GM18520 (cell line): ENCODE results near the gene TLNRD1.
A peak's percentile ranks its signal among the peaks of the same experiment; 100 is the strongest.

ENCODE experiments used
- ATAC-seq: cut with Tn5 transposase; IDR thresholded peaks from one replicate; pipeline ENCODE4 v1.9.1; 2021; ENCODE audit not compliant: unreplicated experiment

Gene TLNRD1

GRCh38 chr15:81001152-81002008 is 657 bp downstream of the TLNRD1 start:
- ATAC-seq, result peak; percentile 24

DNA sequence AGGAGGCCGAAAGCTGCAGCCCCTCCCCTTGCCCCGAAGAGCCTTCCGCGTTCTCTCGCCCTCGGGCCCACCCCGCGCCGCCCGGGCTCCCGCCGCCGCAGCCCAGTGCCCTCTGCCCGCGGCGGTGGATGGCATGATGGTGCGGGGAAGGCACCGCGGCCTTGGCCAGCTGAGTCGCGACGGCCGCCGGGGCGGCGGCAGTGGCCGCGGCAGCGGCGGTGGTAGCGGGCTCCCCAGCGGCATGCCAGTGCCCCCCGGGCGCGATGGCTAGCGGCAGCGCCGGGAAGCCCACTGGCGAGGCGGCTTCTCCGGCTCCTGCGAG is 1.2 kb downstream of the TLNRD1 start:
- no peak for ATAC-seq

DNA sequence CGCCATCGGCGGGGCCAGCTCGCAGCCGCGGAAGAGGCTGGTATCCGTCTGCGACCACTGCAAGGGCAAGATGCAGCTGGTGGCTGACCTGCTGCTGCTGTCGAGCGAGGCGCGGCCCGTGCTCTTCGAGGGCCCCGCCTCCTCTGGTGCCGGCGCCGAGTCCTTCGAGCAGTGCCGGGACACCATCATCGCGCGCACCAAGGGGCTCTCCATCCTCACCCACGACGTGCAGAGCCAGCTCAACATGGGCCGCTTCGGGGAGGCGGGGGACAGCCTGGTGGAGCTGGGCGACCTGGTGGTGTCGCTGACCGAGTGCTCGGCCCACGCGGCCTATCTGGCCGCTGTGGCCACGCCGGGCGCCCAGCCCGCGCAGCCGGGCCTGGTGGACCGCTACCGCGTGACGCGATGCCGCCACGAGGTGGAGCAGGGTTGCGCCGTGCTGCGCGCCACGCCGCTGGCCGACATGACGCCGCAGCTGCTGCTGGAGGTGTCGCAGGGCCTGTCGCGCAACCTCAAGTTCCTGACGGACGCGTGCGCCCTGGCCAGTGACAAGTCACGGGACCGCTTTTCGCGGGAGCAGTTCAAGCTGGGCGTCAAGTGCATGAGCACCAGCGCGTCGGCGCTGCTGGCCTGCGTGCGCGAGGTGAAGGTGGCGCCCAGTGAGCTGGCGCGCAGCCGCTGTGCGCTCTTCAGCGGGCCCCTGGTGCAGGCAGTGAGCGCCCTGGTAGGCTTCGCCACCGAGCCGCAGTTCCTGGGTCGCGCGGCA is 1.8 kb downstream of the TLNRD1 start:
- ATAC-seq, result no peak

GRCh38 chr15:81003097-81003350 is 2.3 kb downstream of the TLNRD1 start:
- ATAC-seq, result no peak

DNA sequence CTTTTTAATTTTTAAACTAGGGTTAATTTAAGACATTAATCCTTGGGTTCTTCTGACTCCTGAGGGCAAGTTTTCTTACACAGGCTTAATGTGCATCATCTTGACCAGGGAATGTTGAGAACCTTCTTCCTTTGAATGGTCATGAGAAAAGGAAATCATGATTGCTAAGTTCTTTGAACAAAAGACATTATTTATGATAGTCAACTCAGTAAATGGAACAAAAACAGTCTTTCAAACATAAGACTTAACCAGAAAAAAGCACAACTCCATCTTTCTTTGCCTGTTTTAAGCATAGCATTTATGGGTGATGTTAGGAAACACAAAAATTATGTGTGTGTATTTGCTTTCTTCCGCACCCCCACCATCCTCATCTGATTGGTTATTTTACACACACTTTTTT is 5.4 kb downstream of the TLNRD1 start:
- ATAC-seq, result no peak

DNA sequence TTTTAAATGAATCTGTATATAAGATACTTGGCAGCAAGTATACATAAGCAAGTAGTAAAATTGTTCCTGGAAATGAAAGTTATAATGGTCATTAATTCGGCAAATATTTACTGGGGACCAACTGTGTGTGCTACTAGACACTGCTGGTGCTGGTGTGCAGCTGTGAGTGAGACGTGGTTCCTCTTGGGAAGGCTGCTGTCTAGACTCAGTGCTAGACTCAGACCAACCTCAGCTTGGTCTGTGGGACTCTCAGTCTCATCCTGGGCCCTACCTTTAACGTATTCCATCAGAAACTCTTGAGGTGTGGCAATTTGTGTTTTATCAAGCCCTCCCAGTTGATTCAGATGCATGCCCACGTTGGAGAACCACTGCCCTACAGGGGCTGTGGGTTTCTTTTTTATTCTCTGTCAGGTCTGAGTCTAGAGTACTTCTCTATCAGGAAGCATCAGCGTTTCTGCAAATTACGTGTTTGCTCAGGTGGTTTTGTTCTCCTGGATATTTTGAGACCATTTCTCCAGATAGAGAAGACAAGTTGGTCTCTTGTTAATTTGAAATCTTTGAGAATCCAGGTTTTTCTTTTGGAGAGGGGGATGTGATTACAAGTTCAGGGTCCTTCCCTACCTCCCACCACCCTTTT is 6.8 kb downstream of the TLNRD1 start:
- ATAC-seq, result no peak

DNA sequence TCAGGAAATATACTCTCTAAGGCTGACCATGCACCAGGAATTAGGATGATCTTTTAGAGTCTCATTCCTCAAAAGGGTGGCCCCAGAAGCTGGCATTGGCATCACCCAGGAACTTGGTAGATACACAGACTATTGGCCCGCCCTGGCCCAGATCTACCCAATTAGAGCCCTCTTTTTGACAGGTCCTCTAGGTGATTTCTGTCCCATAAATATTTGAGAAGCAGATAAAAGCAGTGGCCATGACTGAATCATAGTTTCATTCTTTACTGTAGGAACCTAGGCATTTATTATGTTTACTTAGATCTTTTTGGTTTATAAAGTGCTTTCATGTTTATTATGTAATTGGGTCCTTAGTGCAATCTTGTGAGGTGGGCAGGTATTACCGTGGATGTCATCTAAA is 7.6 kb downstream of the TLNRD1 start:
- no peak for ATAC-seq

GRCh38 chr15:81010086-81010485 is 9.4 kb downstream of the TLNRD1 start:
- ATAC-seq, result no peak

- no peak for ATAC-seq
Observed at GRCh38 chr15:81011593-81011992, 10.9 kb downstream of the TLNRD1 start.

DNA sequence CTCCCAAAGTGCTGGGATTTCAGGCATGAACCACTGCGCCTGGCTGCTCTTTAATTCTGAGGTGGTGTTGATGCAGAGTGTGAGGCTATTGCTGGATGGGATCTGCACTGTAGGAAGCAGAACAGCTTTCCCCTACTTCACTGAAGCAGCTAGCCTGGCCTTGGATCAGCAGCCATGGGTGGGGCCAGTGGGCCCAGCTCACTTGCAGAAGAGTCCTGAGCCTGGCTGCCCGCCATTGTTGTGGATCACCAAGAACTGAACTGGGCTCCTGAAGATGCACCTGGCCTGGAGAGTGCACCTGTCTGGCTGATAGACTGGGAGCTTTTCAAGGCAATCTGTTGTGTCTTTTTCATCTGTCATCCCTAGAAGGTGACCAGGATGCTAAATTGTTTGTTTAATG is 11.9 kb downstream of the TLNRD1 start:
- ATAC-seq, result no peak

DNA sequence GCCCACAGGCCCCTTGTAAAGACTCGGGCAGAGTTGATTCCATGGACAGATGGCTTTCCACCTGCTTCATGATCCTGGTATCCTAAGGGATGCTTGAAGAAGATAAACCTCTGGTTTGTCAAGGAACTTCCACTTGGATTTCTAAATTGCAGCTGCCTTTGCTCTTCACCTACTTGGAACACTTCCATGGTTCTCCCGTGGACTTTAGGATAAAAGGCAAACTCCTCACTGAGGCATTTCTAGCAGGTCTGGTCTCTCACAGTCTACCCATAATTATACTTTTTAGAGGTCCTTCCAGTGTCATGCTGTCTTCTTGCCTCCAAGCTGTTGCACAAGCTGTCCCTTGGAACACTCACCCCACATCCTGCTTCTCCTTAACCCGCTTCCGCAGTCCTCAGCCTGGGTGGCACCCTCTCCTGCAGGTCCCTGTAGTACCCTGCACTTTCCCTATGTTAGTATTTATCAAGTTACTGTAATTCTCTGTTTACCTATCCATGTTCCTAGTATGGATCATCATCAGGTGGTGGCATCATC is 12.7 kb downstream of the TLNRD1 start:
- no peak for ATAC-seq

- ATAC-seq, result no peak
Observed at GRCh38 chr15:81014446-81015093, 13.8 kb downstream of the TLNRD1 start.

DNA sequence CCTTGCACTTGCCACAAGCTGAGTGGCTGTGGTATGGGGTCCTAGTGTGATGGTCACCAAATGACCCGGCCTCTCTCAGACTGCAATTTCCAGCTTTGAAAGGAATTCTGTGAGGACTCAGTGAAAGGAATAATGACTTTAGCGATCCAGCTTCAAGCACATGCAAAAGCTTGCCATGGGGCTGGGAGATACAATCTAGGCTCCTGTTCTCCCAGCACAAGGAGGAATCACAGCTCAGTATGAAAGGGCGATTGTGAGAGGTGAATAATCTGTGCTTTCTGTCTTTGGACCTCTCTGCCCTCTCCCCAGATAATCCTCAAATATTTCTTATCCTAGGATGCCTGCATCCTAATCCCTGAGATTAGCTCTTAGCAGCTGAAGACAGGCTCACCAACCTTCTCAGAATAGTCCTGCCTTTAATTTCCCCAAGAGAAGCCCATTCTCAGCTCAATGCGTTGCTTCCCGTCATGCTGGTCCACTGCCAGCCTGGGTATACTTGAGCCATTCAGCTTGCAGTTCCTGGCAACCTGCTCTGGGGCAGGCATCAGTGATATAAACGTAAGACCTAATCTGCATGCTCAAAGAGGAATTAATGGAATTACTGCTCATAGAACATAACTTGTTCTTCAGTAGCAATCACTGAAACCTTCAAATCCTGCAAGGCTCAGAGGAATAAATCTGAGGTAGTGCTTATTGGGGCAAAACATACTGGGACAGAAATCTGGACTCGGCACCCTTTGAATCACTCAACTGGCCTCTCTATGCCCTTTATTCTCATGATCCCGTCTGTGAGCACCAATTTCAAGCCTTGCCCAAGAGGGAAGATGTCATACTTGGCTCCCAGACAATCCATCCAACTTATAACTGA is 15.1 kb downstream of the TLNRD1 start:
- no peak for ATAC-seq

DNA sequence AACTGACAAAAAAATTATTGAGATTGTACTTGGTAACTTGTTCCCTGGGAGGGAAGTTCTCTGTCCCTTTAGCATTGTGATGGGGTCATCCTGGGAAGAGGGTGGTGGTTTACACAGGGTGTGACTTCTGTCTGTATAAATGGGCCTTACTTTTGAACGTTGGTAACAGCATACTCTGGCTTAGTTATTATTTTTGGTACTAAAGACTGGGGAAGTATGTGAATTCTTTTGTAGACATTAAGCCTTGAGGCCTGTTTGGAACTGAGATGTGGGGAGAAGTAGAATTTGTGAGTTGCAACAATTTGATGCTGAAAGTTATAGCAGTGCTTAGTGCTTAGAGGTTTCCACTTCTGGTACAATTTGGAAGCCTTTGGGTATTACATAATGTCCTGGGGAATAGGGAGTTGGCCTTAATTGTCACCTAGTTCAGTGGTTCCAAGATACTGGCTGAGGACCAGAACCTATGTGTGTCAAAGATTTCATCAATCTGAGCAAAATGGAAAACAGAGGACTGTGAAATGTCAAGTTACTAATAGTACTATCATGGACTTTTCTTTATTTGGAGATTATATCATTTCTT is 15.9 kb downstream of the TLNRD1 start:
- no peak for ATAC-seq

DNA sequence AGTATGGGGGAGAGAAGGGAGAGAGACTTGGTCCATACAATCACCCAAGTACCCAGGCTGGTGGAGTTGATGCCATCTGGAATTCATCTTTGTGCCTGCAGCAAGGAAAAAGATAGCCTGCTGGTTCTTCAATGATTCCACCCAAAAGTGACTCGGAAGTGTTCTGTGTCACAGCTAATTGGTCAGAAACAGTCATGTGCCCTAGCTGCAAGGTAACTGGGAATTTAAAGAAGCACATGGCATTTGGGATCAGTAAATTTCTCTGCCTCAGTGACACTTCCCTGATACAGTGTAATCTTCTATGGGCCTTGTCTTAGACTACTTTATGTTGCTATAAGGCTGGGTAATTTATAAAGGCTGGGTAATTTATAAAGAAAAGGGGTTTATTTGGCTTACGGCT is 17.5 kb downstream of the TLNRD1 start:
- no peak for ATAC-seq

DNA sequence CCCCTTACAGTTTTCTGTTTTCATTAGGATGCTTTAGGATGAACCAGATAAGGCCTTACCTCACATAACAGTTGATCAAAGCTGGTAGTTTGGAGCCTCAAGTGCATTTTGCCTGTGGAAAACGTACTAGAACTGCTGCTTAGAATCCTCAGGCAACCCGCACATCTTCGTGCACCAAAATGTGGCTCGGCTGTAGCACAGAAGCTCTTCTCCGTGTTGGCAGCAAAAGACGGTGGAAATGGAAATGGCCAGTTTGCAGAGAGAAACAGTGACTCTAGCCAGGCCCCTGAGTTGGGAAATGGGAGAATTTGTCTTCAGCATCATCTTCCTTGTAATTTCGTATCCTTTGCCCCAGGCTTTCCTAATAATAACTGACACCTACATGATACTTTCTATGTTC is 20.6 kb downstream of the TLNRD1 start:
- ATAC-seq, result no peak

DNA sequence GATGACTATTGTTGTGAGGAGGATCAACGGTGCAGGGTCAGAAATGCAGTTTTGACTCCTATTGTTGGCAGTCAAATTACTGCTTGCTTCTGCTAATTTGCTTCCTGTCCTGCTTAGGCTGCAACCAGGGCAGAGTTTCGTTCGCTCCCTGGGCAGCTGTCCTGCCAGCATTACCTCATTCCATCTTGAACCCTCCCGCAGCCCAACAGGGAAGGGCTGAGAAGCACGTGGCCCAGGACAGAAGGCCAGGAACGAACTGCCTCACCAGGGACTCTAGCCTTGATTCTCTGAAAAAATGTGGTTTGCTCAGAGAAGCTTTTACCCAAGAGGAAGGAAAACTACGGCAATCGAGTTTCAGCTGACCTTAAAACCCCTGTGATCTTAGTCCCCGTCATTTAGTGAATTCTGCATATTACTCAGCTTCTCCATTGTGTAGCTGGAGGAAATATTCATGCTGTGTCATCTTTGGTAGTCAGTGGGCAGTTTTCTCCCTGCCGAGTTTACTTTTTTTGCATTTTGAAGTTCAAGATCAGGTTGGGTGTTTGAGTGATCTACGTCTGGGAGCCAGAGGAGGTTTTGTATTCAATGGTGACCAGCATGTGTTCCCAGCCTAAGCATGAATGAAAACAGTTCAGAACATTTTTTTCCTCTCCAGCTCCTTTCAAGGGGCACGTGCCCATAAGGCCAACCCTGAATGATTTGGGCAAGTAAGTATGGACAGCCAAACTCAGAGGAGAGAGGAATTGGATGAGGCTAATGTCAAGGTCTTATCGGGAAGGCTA is 23.0 kb downstream of the TLNRD1 start:
- ATAC-seq, result peak; percentile 83

DNA sequence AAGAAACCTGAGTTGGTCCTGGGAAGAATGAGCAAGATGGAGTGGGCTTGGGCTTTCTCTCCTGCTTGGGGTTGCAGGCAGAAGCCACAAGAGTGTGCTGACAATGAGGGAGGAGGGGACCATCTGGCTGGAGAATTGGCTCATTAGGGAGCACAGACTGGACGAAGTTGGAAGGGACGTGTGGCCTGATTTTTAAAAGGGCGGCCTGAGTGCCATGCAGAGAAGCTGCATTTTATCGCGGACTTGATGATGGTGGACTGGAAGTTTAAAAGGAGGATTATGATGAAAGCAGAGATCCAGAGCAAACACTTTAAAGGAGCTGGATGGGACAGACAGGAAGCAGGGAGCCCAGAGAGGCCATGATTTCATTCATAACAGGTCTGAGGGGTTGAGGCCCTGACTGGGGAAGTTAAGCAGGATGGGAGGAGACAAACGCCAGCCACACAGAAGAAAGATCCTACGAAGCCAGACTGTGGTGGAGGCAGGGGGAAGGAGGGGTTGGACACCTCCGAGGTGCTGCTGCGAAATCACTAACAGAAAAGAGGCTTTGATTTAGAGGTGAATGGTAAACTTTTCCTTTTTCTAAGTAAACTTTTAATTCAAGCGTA is 23.6 kb downstream of the TLNRD1 start:
- no peak for ATAC-seq

DNA sequence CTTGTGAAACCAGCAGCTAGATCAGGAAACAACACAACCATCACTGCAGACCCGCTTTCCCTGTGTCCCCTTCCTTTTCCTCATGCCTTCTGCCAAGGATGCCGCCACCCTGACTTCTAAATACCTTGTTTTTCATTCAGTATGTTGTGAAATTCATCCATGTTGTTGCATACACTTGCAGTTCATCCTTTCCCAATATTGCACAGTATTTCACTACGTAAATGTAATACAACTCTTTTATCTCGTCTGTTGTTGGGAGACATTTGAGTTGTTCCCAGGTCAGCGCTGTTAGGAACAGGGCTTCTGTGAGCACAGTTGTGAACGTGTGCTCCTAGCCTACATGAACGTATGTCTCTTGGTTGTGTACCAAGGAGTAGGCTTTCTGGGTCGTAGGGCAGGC is 24.2 kb downstream of the TLNRD1 start:
- ATAC-seq, result no peak
